DOHH2 (cell line): ENCODE results near the gene APOL5.
A peak's percentile ranks its signal among the peaks of the same experiment; 100 is the strongest.

ENCODE experiments used
- EZH2phosphoT487 ChIP-seq: fragments of 200-600 bp; sonication (generic); IDR thresholded peaks from 2 replicates; pipeline ENCODE4 v1.6.1; 2017; ENCODE audit warnings: borderline replicate concordance, mild to moderate bottlenecking, antibody characterized with exemption, low read length, moderate library complexity, mixed read lengths
- TF ChIP-seq, protein P1 (sequence below): fragments of 200-600 bp; sonication (generic); IDR thresholded peaks from one replicate; pipeline ENCODE4 v1.5.1; 2014; ENCODE audit warnings: antibody characterized with exemption, mild to moderate bottlenecking, low read depth, low read length; ENCODE audit not compliant: poor library complexity, severe bottlenecking

DNA sequence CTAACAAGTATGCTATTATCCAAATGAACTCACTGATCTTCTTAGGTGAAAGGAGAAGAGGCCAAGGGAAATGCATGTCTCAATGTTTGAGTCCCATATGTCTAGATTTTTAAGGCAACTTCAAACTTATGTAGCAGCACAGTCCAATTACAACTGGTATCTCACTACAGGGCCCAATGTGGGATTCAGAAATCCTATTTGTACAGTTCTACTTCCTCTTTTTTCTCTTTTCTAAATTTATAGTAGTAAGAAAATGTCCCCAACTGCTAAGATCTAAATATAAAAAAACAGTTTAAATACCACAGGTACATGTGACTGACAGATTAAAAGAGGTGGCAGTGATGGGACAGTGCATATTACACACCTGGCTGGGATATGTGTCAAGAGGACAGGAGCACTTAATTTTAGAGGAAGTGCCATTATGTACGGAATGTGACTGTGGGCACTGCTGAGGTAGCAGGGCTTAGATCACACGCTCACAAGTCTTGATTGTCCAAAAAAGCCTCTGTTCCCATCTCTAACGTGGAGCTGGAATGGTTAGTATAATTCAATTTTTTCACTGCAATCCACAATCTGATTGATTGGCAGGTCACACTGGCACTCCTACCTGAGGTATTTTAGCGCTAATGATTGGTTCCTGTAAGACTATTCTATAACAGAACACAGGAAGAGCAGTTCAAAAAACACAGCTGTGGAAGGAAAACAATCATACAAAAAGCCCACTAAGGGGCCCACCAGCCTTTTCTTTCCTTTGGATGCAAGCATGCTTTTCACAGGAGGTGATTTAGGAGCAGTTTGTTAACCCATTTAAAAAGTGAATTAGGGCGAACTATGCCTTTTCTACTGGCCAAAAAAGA lies 34.6 kb downstream of the APOL5 start:
- TF ChIP-seq, protein P1, sequence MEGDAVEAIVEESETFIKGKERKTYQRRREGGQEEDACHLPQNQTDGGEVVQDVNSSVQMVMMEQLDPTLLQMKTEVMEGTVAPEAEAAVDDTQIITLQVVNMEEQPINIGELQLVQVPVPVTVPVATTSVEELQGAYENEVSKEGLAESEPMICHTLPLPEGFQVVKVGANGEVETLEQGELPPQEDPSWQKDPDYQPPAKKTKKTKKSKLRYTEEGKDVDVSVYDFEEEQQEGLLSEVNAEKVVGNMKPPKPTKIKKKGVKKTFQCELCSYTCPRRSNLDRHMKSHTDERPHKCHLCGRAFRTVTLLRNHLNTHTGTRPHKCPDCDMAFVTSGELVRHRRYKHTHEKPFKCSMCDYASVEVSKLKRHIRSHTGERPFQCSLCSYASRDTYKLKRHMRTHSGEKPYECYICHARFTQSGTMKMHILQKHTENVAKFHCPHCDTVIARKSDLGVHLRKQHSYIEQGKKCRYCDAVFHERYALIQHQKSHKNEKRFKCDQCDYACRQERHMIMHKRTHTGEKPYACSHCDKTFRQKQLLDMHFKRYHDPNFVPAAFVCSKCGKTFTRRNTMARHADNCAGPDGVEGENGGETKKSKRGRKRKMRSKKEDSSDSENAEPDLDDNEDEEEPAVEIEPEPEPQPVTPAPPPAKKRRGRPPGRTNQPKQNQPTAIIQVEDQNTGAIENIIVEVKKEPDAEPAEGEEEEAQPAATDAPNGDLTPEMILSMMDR: peak; percentile 22
- TF ChIP-seq EZH2phosphoT487: no peak
